Hematopoietic multipotent progenitor cell treated with erythropoietin and hydrocortisone succinate and interleukin-3 and kit ligand, for 8 days (in vitro differentiated cells): Measurements from ENCODE around the gene ALDH4A1.
"Not testable (repeated sequence)": the region's sequence is repeated elsewhere in the genome, so short reads cannot be mapped to it uniquely, and the experiment has no call there.

Source experiments
- DNase-seq: peaks from one replicate; pipeline ENCODE4 v3.0.0-alpha.2; 2015

Gene ALDH4A1

GRCh38 chr1:18893120-18893519, 9.2 kb downstream of the ALDH4A1 start:
- no peak for DNase-seq

- DNase-seq, result not testable (repeated sequence)
Observed at GRCh38 chr1:18891858-18892257, 10.5 kb downstream of the ALDH4A1 start.

- no peak for DNase-seq
Observed at GRCh38 chr1:18891426-18891780, 11.0 kb downstream of the ALDH4A1 start.

- DNase-seq, result no peak
Observed at GRCh38 chr1:18890706-18891425, 11.5 kb downstream of the ALDH4A1 start.

DNA sequence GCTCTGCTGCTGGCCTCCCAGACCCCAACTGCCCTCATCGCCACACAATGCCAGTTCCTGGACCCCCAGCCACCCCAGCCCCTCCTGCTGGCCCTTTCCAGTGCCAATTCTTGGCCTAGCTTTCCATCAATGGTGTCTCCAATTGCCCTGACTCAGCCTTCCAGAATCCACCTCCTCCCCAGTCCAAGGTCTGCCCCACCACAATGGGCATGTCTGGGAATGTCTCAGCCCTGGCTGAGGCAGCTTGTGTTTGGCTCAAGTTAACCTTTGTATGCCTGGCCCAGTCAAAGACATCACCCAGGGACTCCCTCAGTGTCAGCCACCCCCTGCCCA, 16.4 kb downstream of the ALDH4A1 start:
- DNase-seq, result no peak

DNA sequence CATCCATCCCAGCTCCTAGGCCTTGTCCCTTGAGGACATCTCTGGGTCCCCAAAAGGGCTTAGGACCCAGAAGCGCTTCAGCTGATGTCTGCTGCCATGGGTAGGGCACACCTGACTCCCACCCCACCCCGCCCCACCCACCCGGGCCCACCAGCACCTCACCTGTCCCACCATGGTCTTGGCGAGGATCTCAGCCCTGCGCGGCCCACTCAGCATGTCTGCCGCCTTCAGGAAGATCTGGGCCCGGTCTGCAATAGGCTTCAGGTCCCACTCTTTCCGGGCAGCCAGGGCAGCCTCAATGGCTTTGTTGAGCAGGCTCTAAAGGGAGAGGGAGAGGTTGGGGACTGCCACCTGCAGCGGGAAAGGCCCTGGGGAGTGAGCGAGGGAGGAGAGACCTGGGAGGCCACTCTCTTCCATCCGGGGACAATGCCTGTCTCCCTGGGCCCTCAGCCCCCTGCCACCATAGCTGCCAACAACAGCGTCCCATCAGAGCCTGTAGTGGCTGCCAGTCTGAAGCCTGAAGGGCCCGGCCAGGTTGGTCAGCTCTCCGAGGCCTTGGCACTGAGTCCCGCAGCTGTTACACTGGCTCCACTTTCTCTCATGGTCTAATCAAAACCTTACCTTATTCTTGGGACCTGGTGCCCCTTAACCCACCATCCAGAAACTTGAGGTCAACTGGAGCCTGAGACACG, 16.9 kb downstream of the ALDH4A1 start:
- no peak for DNase-seq

- DNase-seq, result no peak
Observed at GRCh38 chr1:18884727-18885126, 17.6 kb downstream of the ALDH4A1 start.

- DNase-seq, result no peak
Observed at GRCh38 chr1:18884419-18884717, 18.0 kb downstream of the ALDH4A1 start.

DNA sequence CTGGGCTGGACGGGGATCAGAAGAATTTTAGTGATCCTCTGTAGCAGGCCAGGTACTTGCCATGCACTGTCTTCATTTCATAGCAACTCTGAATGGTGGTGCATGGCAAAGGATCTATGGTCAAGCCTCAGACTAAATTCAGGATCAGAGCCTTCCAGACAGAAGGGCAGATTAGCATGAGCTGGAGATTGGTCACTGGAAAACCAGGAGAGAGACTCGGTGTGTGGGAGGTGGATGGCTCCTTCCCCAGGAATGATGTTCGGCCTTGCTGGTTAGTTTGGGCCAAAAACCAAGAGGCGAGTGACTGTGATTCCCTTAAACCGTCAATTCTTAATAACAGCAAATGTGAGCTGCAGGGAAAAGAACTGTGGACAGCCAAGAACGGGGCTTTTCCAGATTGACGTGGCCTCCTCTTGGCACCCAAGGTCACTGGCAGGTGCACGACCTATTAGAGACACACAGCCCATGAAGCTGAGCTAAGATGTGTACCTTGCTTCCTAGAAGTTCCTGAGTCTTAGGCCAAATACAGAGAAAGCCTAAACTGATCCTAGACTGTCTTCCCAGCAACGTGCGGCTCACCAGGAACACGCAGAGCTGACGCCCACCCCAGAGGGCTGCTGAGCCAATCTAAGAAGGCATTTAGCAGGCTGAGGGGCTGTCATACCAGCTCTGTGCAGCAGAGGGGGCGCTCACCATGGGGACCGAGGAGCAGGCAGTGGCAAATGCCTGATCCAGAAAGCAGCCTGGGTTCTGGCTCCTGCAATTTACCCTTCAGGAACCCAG, 18.5 kb downstream of the ALDH4A1 start:
- peak; percentile 74 for DNase-seq

DNA sequence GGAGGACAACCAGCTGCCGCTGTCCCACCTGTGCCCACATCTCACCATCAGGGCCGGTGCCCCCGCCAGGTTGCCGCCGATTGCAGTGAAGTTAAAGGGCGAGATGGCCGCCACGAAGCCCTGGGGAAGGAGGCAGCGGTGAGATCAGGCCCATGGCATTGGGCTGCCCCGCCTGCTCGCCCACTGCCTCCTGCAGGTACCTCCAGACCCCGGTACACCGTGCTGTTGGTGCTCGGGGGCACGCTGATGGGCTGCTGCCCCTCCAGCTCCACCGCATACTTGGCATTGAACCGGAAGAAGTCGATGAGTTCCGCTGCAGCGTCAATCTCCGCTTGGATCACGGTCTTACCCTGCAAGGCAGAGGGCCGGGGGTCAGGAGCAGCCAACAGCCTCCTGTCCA, 19.3 kb downstream of the ALDH4A1 start:
- DNase-seq, result no peak

DNA sequence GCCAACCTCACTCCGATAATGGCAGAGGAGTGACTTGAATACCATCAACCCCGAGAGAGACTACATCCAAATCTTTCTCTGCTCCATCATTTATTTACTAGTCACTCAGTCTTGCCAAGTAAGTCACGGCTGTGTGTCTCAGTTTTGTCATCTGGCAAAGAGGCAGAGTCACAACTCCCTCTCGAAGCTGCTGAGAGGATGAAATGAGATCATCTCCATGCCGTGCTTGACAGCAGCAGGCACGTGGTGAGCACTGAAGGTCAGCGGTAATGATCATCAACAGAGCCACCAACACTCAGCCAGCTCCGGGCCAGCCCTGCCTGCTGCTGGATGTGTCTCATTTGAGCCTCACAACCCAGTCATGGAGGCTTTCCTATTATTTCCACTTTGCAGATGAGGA, 19.9 kb downstream of the ALDH4A1 start:
- no peak for DNase-seq

DNA sequence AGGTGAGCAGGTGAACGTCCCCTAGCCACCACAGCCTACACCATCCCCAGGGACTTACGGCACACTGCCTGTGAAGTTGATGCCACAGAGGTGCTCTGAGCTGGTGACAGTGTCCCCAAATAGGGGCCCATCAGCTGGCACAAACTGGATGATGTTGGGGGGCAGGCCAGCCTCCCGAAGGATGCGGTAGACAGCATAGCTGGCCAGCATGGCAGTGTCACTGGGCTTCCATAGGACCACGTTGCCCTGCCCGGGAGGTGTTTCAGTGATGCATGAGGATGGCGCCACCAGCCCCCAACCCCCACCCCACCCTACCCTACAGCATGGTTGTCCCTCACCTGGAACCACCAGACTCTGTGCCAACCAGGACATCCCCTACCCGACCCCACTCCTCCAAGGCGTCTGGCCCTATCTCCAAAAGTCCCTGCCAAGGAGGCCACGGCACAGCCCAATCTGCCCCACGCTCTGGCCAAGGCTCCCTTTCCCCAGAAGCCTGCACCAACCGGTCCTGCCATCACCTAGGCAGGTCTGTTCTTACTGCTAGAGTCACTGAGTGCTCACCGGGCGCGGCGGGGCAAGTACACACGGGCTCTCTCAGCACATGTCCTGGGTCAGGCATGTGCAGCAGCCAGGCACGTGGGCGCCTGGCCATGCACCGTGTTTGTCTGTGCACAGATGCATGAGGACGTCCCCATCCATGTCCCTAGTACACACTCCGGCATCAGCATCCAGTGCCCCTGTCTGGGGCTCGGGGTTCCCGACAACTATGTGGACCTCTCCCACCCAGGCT, 20.5 kb downstream of the ALDH4A1 start:
- DNase-seq, result no peak

- no peak for DNase-seq
Observed at GRCh38 chr1:18881164-18881563, 21.2 kb downstream of the ALDH4A1 start.

DNA sequence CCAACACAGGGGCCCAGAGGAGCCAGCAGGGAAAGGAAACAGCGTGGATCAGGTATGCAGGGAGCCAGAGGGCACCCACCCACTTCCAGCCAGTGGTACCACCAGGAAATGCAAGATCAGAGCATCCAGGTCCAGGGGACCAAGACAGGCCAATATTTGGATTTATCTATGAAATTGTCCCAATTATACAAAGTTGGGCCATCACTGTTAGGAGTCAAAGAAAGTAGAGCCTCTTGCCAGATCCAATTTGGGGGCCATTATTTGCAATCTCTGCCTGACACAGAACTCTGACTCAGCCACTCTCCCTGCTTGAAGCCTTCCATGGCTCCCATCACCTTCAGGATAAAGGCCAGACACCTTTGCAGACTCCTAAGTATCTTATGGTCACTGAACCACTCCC, 21.8 kb downstream of the ALDH4A1 start:
- DNase-seq, result no peak

- DNase-seq, result no peak
Observed at GRCh38 chr1:18879791-18880309, 22.5 kb downstream of the ALDH4A1 start.

DNA sequence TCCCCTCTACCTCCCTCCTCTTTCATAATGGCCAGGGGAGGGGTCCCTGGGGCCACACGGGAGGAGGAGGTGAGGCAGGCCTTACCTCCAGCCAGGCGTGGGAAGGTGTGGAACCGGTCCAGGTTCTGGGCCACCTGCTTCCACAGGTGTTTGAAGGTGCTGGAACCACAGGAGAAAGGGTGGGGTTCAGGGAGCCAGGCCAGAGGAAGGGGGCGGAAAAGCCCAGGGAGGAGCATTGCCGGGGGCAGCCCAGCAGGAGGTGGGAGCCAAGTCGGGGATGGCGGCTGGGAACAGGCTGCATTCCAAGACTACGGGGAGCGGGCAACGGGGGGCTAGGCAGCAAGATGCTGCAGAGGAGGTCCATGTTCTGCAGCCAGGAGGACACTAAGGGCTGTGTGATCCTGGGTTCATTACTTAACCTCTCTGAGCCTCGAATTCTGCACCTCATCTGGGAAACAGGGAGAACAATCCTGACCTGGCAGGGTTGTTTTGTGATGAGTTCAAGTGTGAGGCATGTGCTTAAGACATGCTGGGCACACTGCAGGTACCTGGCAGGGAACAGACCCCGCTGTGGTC, 23.1 kb downstream of the ALDH4A1 start:
- no peak for DNase-seq

GRCh38 chr1:18878538-18879214, 23.7 kb downstream of the ALDH4A1 start:
- DNase-seq, result no peak

DNA sequence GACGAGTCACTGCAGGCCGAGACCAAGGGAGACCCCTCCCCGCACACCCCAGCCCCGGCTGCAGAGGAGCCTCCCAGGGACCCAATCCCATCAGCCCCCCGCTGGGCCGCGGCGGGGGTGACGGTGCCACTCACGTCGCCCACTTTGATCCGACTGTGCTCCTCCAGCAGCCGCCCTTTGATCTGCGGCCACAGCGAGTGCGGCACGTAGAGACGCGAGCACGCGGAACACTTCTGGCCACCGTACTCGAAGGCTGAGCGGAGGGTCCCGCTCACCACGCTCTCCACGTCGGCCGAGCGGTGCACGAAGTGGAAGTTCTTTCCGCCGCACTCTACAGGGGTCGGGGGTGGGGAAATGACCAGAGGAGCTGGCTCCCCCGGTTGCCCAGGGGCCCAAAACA, 25.1 kb downstream of the ALDH4A1 start:
- DNase-seq, result no peak

DNA sequence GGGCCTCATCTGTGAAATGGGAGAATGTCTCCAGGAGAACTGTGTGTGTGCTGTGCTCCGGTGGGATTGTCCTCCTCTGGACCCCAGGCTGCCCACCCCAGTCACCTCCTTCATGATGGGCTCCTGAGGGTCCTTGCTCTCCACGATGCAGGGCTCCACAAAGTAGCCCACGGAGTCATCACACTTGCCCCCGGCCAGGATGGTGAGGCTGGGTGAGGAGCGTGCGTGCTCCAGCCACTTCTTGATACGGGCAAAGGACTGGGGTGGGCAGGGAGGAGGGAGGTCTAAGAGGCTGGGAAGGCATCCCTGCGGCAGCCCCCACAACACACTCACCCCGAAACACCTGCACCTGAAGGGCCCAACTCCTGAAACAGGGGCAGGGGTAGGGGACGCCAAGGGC, 26.1 kb downstream of the ALDH4A1 start:
- DNase-seq, result no peak

- no peak for DNase-seq
Observed at GRCh38 chr1:18875796-18876128, 26.6 kb downstream of the ALDH4A1 start.

DNA sequence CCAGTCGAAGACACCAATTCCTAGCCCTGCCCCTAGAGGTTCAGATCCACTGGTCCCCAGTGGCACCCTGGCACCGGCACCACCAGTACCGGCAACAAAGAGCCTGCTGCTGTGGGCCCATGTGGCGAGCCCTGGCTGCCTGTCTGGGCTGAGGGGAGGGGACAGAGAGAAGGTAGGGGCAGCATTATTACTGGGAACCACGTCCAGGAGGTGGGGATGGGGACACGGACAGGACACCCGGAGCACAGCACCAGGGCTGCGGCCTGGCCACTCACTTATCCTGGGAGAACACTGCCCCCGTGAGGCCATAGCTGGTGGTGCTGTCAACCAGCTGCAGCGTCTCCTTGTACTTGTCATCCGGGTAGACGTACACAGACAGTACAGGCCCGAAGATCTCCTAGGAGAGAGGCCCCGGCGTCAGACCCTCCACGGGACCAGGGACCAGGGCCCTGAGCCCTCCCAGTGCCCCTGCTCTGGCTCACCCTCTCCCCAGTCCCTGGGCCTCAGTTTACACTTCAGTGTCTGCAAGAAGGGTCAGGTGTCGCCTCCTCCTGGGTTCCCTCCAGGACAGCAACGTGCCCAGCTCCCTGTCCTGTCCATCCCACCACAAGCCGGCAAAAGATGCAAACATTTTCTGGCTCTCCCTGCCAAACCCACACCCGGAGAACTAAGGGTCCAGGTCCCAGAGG, 27.1 kb downstream of the ALDH4A1 start:
- DNase-seq, result peak; percentile 77

DNA sequence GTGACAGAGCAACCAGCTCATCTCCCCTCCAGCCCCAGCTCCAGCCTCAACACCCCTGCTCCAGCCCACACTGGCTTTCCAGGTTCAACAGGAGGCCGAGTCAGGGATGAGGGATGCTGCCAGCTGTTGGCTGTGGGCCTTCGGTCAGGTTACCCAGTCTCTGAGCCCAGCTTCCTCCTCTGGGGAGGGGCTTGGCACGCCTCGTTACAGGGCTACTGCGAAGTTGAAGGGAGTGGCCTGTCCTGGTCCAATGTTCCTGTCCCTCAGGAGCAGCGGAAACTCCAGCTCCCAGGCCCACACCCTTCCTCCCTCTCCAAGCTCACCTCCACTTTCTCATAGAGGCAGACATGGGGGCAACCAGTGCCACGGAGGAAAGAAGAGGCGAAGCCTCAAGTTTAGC, 27.8 kb downstream of the ALDH4A1 start:
- no peak for DNase-seq
